ENCODE measurements around the gene MTF2. TPM values are rescaled to one million over a fixed set of nuclear protein-coding genes. Genes with fewer than 3 reads are reported as not detected.

Gene MTF2
- total and polyA plus RNA-seq, 9 of the 15 experiments (the other 6 are each of a cell fraction or from before 2014, with no cell fraction given): 29.3 to 124 (median 57.7) TPM

GRCh38 chr1:93179886-93180722 lies 101.0 kb downstream of the MTF2 start, which contains the start of gene TMED5 (continued):
- peak; percentile 91 for TF ChIP-seq AFF4 (CRISPR knock-in tag; IDR thresholded peaks at IDR 0.05)
- TF ChIP-seq ZNF280A (IDR thresholded peaks at IDR 0.05; ENCODE audit: low read depth, partially characterized antibody): no peak
- peak; percentile 85 for TF ChIP-seq ATF7 (IDR thresholded peaks at IDR 0.05)
- TF ChIP-seq XRCC3 (IDR thresholded peaks at IDR 0.05): no peak
- TF ChIP-seq NFXL1 (CRISPR knock-in tag; IDR thresholded peaks at IDR 0.05): no peak
- TF ChIP-seq UBTF (IDR thresholded peaks at IDR 0.05; ENCODE audit: borderline replicate concordance in 1 of 2, low read depth in 2 of 2, low read length in 2 of 2): peak; percentile 52 to 65; a peak in 2 of 4 replicates
- no peak for TF ChIP-seq PPARD (CRISPR knock-in tag; IDR thresholded peaks at IDR 0.05)
- TF ChIP-seq MXD1 (CRISPR knock-in tag; IDR thresholded peaks at IDR 0.05; ENCODE audit: borderline replicate concordance, poor library complexity, severe bottlenecking): no peak
- TF ChIP-seq NCOA6 (IDR thresholded peaks at IDR 0.05): no peak
- TF ChIP-seq BRD9 (IDR thresholded peaks at IDR 0.05; ENCODE audit: low read depth, partially characterized antibody): no peak
- TF ChIP-seq ZNF398 (CRISPR knock-in tag; IDR thresholded peaks at IDR 0.05): no peak
- TF ChIP-seq RNF2 (IDR thresholded peaks at IDR 0.05): peak; percentile 25; the same call in 1 of the 2 replicates
- no peak for TF ChIP-seq YBX1 (IDR thresholded peaks at IDR 0.05)
- TF ChIP-seq CBFA2T2 (conservative IDR thresholded peaks at IDR 0.05): no peak
- peak; percentile 26; the same call in 1 of the 2 replicates for TF ChIP-seq HDAC8 (tag; IDR thresholded peaks at IDR 0.05)
- 0 out of 2 replicates have a peak, but pooled peaks have one; percentile 68 for TF ChIP-seq KLF1 (tag; IDR thresholded peaks at IDR 0.05)

All from K562 (cell line).